ENCODE measurements around the gene APLN.

Gene APLN

GRCh38 chrX:129688097-129688496 is 33.3 kb upstream of the APLN start:
- no peak for DNase-seq (ENCODE audit: low read depth)
- no peak for TF ChIP-seq CTCF (IDR thresholded peaks at IDR 0.05; ENCODE audit: control insufficient read depth, extremely low read depth, insufficient read depth)
- H3K4me3 ChIP-seq (ENCODE audit: low read depth, low read length) = no peak overlapping the region

- DNase-seq (ENCODE audit: low read depth) = no peak
- TF ChIP-seq CTCF (IDR thresholded peaks at IDR 0.05; ENCODE audit: control insufficient read depth, extremely low read depth, insufficient read depth) = no peak
- H3K4me3 ChIP-seq (ENCODE audit: low read depth, low read length) = no peak overlapping the region
Measured at GRCh38 chrX:129686422-129686948, 31.7 kb upstream of the APLN start.

- H3K4me3 ChIP-seq (ENCODE audit: low read depth, low read length) = no peak overlapping the region
- DNase-seq (ENCODE audit: low read depth) = no peak
- TF ChIP-seq CTCF (IDR thresholded peaks at IDR 0.05; ENCODE audit: control insufficient read depth, extremely low read depth, insufficient read depth) = no peak
Measured at GRCh38 chrX:129682979-129683378, 28.2 kb upstream of the APLN start.

- TF ChIP-seq CTCF (IDR thresholded peaks at IDR 0.05; ENCODE audit: control insufficient read depth, extremely low read depth, insufficient read depth) = no peak
- no peak overlapping the region for H3K4me3 ChIP-seq (ENCODE audit: low read depth, low read length)
- DNase-seq (ENCODE audit: low read depth) = no peak
Measured at GRCh38 chrX:129679901-129680300, 25.1 kb upstream of the APLN start.

DNA sequence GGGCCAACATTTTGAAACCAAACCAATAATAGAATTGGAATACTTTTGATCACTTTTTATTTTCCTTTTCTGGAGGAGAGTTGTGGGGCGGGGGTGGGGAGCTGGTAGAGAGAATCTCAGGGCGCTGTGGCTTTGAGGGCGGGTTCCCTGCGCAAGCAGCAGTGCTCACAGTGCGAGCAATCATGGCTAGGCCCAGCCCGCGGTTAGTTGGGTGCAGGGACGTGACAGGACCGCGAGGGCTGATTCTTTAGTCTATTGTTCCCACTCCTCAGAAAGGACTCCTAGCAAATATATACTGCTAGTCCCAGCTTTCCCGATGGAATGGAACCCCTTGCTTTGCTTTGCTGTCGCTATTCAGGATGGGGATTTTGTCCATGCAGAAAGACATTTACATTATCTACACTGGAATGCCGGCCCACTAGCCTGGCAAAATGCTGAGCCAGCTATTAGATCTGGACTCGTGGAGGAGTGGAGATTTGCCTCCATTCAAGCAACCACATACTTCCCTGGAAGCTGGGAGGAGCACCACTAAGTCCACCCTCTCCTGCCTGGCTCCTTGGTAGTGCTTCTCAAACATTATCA is 23.9 kb upstream of the APLN start:
- no peak overlapping the region for H3K4me3 ChIP-seq (ENCODE audit: low read depth, low read length)
- TF ChIP-seq CTCF (IDR thresholded peaks at IDR 0.05; ENCODE audit: control insufficient read depth, extremely low read depth, insufficient read depth) = no peak
- no peak for DNase-seq (ENCODE audit: low read depth)

GRCh38 chrX:129667412-129667811 is 12.7 kb upstream of the APLN start:
- no peak overlapping the region for H3K4me3 ChIP-seq (ENCODE audit: low read depth, low read length)
- DNase-seq (ENCODE audit: low read depth) = no peak
- no peak for TF ChIP-seq CTCF (IDR thresholded peaks at IDR 0.05; ENCODE audit: control insufficient read depth, extremely low read depth, insufficient read depth)

All from LNCaP clone FGC (cell line).